Kidney glomerular epithelial cell (primary cell): ENCODE measurements around the gene DHRS9.
"Not testable (repeated sequence)": the region's sequence is repeated elsewhere in the genome, so short reads cannot be mapped to it uniquely, and the experiment has no call there.

Experiments used
- DNase-seq: peaks from one replicate; lab custom pipeline; 2025; lab: John Stamatoyannopoulos, UW

The DHRS9 gene

GRCh38 chr2:169136428-169136827, 67.1 kb downstream of the DHRS9 start:
- DNase-seq: not testable (repeated sequence)

- no peak for DNase-seq
These were observed 67.6 kb downstream of the DHRS9 start for GRCh38 chr2:169136885-169137534.

GRCh38 chr2:169137924-169138323, 68.6 kb downstream of the DHRS9 start:
- no peak for DNase-seq

DNA sequence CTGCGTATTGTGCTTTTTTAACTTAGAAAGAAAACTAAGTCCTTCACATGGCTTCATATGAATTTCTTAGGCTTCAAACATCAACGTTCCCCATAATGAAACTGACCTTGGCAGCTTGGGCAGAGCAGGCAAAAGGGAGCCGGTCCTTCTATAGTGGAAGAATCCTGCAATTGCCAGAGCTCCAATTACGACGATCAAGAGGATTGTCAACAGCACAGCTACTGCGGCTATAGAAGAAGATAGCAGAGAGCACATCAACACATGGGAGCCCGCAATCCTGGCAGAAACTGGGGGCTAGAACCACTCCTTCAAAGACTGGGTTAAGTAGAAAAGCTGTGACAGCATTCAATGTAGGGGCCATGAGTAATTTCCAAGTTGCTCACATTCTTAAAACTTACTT, 69.8 kb downstream of the DHRS9 start:
- no peak for DNase-seq

GRCh38 chr2:169139993-169140767, 70.8 kb downstream of the DHRS9 start:
- DNase-seq: no peak

- DNase-seq: peak; percentile 31
These were observed 72.5 kb downstream of the DHRS9 start for GRCh38 chr2:169141713-169142352.

DNA sequence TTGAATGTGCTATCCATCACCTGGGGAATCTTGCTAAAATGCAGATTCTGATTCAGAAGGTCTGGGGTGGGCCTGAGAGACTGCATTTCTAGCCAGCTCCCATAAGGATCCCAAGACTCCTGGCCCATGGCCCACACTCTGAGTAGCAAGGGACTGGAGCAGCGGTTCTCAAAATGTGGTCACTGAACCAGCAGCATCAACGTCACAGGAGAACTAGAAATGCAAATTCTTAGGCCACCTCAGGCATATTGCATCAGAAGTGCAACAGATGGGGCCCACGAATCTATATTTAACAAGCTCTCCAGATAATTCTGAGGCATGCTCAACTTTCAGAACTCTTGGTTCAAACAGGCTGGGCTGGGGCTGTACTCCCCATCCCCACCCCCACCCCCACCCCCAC, 74.6 kb downstream of the DHRS9 start:
- DNase-seq: no peak
